ENCODE data around the gene DBN1. TPM values are rescaled to one million over a fixed set of nuclear protein-coding genes. Genes with fewer than 3 reads are reported as not detected.

Gene DBN1
- total RNA-seq, 1 experiment from 2014 or later = 195 TPM

DNA sequence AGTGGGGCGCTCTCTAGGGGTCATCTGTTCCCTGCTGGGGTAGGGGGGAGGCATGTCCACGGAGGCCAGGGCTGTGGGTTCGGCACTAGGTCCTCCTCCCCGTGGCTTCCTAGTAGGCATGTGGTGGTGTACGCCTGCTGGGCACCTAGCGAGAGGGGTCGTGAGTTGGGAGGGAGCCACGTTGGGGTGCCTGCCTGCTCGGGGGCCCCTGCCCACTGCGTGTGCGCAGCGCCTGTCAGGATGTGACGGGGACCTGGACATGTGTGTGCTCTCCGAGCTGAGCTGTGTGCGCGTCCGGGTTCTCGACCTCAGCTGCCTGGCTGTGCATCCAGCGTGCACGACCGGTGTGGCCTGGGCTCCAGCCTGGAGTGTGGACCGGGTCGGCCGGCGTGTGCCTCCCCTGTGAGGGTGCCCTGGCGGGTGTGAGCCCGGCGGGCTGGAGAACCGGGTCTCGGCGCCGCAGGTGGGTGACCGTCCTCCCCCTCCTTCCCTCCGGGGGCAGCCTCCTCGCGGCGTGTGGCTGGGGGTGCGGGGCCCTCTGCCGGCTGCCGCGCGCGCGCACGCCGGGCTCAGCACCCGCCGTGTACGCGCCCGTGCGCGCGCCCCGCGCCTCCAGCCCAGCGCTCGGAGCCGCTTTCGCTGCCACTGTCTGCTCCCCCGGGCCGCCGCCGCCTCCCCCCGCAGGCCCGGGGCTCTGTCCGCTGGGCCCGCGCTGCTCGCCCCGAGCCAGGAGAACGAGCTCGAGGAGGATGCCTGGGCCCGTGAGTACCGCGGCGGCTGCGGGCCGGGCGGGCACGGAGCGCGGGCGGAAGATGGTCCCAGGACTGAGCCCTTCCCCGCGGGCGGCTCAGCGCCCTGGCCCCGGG is 27.0 kb downstream of the DBN1 start, which contains the start of gene PRR7:
PRR7 (plus strand) TSS at position 615 of the 866 bp plus-strand sequence. CDS start 8,254 bp downstream, outside the sequence.
- Histone ChIP-seq H3K36me3 (ENCODE audit: control insufficient read depth, insufficient read depth, low read length) (no peaks in the 10 kb centered on the region; the same call in 1 of the 2 replicates), H3K9me3 (ENCODE audit: control insufficient read depth, insufficient read depth, low read depth, low read length) (no peaks in the 10 kb centered on the region), H3K27ac (ENCODE audit: low read length) (peak within 1 kb of the TSS; percentile 84), H3K27me3 (ENCODE audit: control insufficient read depth, insufficient read depth, low read length) (no peaks in the 10 kb centered on the region), H3K4me1 (ENCODE audit: control insufficient read depth, insufficient read depth, low read length) (peaks cover 51% of the 10 kb centered on the region), H3K4me3 (ENCODE audit: low read depth in 2 of 2, low read length in 2 of 2) (peak within 1 kb of the TSS; percentile 54 to 70)
- in situ Hi-C loops (cut with HindIII; ENCODE audit: low pct_unique_long_range_greater_than_20kb, low sequenced_read_pairs) (no loop called here), intact Hi-C loops (cut with micrococcal nuclease; ENCODE audit: unreplicated experiment) (no loop called here)
- ATAC-seq (peak; percentile 74), DNase-seq (ENCODE audit: low read depth, low spot score) (no peak)
- CTCF ChIA-PET = interaction anchor here (0.7 kb wide), 1 partner anchor 76 kb away, joined by 3 read pairs; no protein-coding TSS in a partner anchor
- BruUV-seq (replicated peaks) = no TSS peak
- 0 out of 2 replicates have a peak, but pooled peaks have one; percentile 22 for TF ChIP-seq SIN3A (IDR thresholded peaks at IDR 0.05; ENCODE audit: borderline replicate concordance, insufficient read depth, low read depth, low read length)
- TF ChIP-seq, protein P1, sequence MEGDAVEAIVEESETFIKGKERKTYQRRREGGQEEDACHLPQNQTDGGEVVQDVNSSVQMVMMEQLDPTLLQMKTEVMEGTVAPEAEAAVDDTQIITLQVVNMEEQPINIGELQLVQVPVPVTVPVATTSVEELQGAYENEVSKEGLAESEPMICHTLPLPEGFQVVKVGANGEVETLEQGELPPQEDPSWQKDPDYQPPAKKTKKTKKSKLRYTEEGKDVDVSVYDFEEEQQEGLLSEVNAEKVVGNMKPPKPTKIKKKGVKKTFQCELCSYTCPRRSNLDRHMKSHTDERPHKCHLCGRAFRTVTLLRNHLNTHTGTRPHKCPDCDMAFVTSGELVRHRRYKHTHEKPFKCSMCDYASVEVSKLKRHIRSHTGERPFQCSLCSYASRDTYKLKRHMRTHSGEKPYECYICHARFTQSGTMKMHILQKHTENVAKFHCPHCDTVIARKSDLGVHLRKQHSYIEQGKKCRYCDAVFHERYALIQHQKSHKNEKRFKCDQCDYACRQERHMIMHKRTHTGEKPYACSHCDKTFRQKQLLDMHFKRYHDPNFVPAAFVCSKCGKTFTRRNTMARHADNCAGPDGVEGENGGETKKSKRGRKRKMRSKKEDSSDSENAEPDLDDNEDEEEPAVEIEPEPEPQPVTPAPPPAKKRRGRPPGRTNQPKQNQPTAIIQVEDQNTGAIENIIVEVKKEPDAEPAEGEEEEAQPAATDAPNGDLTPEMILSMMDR (IDR thresholded peaks at IDR 0.05) = no peak
- TF ChIP-seq TCF7L2 (IDR thresholded peaks at IDR 0.05; ENCODE audit: low read depth, low read length) = no peak
- TF ChIP-seq POLR2AphosphoS5 (IDR thresholded peaks at IDR 0.05; ENCODE audit: low read depth, low read length) = peak; percentile 52
- TF ChIP-seq, protein P2, sequence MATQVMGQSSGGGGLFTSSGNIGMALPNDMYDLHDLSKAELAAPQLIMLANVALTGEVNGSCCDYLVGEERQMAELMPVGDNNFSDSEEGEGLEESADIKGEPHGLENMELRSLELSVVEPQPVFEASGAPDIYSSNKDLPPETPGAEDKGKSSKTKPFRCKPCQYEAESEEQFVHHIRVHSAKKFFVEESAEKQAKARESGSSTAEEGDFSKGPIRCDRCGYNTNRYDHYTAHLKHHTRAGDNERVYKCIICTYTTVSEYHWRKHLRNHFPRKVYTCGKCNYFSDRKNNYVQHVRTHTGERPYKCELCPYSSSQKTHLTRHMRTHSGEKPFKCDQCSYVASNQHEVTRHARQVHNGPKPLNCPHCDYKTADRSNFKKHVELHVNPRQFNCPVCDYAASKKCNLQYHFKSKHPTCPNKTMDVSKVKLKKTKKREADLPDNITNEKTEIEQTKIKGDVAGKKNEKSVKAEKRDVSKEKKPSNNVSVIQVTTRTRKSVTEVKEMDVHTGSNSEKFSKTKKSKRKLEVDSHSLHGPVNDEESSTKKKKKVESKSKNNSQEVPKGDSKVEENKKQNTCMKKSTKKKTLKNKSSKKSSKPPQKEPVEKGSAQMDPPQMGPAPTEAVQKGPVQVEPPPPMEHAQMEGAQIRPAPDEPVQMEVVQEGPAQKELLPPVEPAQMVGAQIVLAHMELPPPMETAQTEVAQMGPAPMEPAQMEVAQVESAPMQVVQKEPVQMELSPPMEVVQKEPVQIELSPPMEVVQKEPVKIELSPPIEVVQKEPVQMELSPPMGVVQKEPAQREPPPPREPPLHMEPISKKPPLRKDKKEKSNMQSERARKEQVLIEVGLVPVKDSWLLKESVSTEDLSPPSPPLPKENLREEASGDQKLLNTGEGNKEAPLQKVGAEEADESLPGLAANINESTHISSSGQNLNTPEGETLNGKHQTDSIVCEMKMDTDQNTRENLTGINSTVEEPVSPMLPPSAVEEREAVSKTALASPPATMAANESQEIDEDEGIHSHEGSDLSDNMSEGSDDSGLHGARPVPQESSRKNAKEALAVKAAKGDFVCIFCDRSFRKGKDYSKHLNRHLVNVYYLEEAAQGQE (IDR thresholded peaks at IDR 0.05; ENCODE audit: insufficient read depth in 1 of 2, low read depth in 2 of 2, low read length in 1 of 2) = no peak; a peak in 1 of 4 replicates
- POLR2A ChIA-PET = interaction anchor here (0.6 to 0.7 kb wide), 3 partner anchors 25 to 162 kb away, joined by 4 read pairs; no protein-coding TSS in a partner anchor

DNA sequence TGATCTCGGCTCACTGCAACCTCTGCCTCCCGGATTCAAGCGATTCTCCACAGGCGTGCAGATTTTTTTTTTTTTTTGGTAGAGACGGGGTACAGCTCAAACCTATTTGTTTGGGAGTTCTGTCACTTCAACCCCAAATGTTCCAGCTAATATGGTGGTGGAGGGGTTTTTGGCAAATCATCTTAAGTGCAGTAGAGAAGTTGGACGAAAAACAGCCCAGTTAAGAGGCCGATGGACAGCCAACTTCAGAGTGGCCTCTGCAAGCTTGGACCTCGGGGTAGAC is 27.6 kb downstream of the DBN1 start:
- ChIA-PET CTCF (interaction anchor here (0.7 kb wide), 1 partner anchor 67 kb away, joined by 3 read pairs; no protein-coding TSS in a partner anchor), POLR2A (interaction anchor here (0.6 to 0.7 kb wide), 5 partner anchors 9 to 162 kb away, joined by 4 to 6 read pairs (median 4); no protein-coding TSS in a partner anchor)
- in situ Hi-C loops (cut with HindIII; ENCODE audit: low pct_unique_long_range_greater_than_20kb, low sequenced_read_pairs) (no loop called here), intact Hi-C loops (cut with micrococcal nuclease; ENCODE audit: unreplicated experiment) (no loop called here)
- BruUV-seq (replicated peaks) = no TSS peak
- Histone ChIP-seq H3K4me3 (ENCODE audit: low read depth in 2 of 2, low read length in 2 of 2) (peak overlapping the region; percentile 54 to 70), H3K27ac (ENCODE audit: low read length) (peak overlapping the region; percentile 84), H3K9me3 (ENCODE audit: control insufficient read depth, insufficient read depth, low read depth, low read length) (no peaks in the 10 kb centered on the region), H3K36me3 (ENCODE audit: control insufficient read depth, insufficient read depth, low read length) (no peaks in the 10 kb centered on the region; the same call in 1 of the 2 replicates), H3K4me1 (ENCODE audit: control insufficient read depth, insufficient read depth, low read length) (peaks cover 49% of the 10 kb centered on the region), H3K27me3 (ENCODE audit: control insufficient read depth, insufficient read depth, low read length) (no peaks in the 10 kb centered on the region)
- no peak for TF ChIP-seq TCF7L2 (IDR thresholded peaks at IDR 0.05; ENCODE audit: low read depth, low read length)
- TF ChIP-seq POLR2AphosphoS5 (IDR thresholded peaks at IDR 0.05; ENCODE audit: low read depth, low read length) = no peak
- TF ChIP-seq, protein P1 (IDR thresholded peaks at IDR 0.05) = no peak
- TF ChIP-seq, protein P2 (IDR thresholded peaks at IDR 0.05; ENCODE audit: insufficient read depth in 1 of 2, low read depth in 2 of 2, low read length in 1 of 2) = no peak
- no peak for TF ChIP-seq SIN3A (IDR thresholded peaks at IDR 0.05; ENCODE audit: borderline replicate concordance, insufficient read depth, low read depth, low read length)
- ATAC-seq (no peak), DNase-seq (ENCODE audit: low read depth, low spot score) (no peak)
